DOHH2 (cell line): ENCODE data around the gene MYO10.

Experiments used
- CTCF ChIP-seq: fragments of 200-600 bp; sonication (generic); IDR thresholded peaks from one replicate; pipeline ENCODE4 v1.5.1; 2014; ENCODE audit warnings: antibody characterized with exemption, mild to moderate bottlenecking, low read depth, low read length; ENCODE audit not compliant: poor library complexity, severe bottlenecking
- EZH2phosphoT487 ChIP-seq: fragments of 200-600 bp; sonication (generic); IDR thresholded peaks from 2 replicates; pipeline ENCODE4 v1.6.1; 2017; ENCODE audit warnings: borderline replicate concordance, mild to moderate bottlenecking, antibody characterized with exemption, low read length, moderate library complexity, mixed read lengths

DNA sequence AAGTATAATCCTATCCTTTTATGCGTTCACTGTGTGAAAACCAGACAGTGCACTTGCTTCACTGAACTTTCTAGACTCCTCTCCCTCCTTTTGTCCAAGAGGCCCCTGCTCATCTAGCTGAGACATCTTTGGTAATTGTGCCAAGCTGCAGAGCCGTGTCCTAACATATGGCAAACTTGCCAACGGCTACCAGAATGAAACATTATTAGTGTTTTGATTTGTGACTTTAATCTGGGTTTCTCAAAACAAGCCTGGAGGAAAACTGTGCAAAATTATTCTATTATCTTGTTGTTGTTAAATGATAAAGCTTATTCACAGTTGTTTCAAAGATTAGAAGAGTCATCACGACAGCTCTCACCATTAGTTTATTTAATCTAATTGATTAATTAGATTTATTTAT lies 240.3 kb downstream of the MYO10 start:
- no peak for TF ChIP-seq CTCF
- TF ChIP-seq EZH2phosphoT487: no peak
